ENCODE measurements around the gene C2CD2L. TPM values are rescaled to one million over a fixed set of nuclear protein-coding genes. Genes with fewer than 3 reads are reported as not detected.
A peak's percentile ranks its signal among the peaks of the same experiment; 100 is the strongest.

The C2CD2L gene
- polyA plus RNA-seq, 2 of the 4 experiments (the other 2 are of a cell fraction) = 2.4 to 4.8 TPM

DNA sequence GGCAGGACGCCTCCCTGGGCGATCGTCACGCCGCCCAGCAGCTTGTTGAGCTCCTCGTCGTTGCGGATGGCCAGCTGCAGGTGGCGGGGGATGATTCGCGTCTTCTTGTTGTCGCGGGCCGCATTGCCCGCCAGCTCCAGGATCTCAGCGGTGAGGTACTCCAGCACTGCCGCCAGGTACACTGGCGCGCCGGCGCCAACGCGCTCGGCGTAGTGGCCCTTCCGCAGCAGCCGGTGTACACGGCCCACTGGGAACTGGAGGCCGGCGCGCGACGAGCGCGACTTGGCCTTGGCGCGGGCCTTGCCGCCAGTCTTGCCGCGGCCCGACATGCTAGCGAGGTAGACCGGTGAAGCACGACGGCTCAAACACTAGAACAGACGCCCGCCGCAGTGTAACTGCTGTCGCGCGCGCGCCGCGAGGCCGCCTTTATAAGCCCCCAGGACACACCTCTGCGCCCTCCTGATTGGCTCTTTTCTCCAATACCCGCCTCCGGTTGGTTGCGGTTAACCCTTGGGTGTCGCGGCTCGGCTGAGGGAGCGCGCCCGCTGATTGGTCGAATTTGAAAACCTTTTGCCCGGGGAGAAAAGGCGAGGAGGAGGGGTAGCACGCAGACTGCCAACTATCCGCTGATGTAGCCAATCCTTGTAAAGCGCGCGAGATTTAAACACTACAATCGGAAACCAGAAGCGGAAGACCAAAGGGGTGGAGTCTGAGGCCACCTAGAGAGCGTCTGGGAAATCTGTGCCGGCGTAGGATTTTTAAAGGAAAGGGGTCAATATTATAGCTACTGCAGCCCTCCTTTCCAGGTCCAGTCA is 11.9 kb upstream of the C2CD2L start (continued):
- TF ChIP-seq HOXA7 (CRISPR knock-in tag; IDR thresholded peaks at IDR 0.05) (no peak), HES2 (IDR thresholded peaks at IDR 0.05) (no peak), MAFK (IDR thresholded peaks at IDR 0.05; ENCODE audit: partially characterized antibody) (peak; percentile 60), TP53 (CRISPR knock-in tag; IDR thresholded peaks at IDR 0.05) (0 out of 2 replicates have a peak, but pooled peaks have one; percentile 52), ATOH8 (CRISPR knock-in tag; IDR thresholded peaks at IDR 0.05; ENCODE audit: low read depth) (no peak), SMC3 (IDR thresholded peaks at IDR 0.05) (no peak), FOSL2 (IDR thresholded peaks at IDR 0.05) (no peak), FOSL2 (CRISPR knock-in tag; IDR thresholded peaks at IDR 0.05) (no peak), RNF2 (IDR thresholded peaks at IDR 0.05; ENCODE audit: borderline replicate concordance, low read depth) (no peak), POLR2AphosphoS2 (conservative IDR thresholded peaks at IDR 0.05; ENCODE audit: low read length) (no peak), PBX3 (IDR thresholded peaks at IDR 0.05) (peak; percentile 84), JUN (IDR thresholded peaks at IDR 0.05) (peak; percentile 92 to 98; a peak in 4 of 5 replicates), ZC3H11A (IDR thresholded peaks at IDR 0.05) (no peak), BHLHE40 (IDR thresholded peaks at IDR 0.05; ENCODE audit: low read depth, low read length) (no peak), NR3C1 (IDR thresholded peaks at IDR 0.05) (no peak), GATA3 (IDR thresholded peaks at IDR 0.05; ENCODE audit: borderline replicate concordance) (peak; percentile 27; the same call in 1 of the 2 replicates), FOXS1 (CRISPR knock-in tag; IDR thresholded peaks at IDR 0.05) (no peak), ESRRA (IDR thresholded peaks at IDR 0.05; ENCODE audit: borderline replicate concordance, low read length) (no peak), CHD4 (IDR thresholded peaks at IDR 0.05; ENCODE audit: borderline replicate concordance) (no peak), HEYL (CRISPR knock-in tag; IDR thresholded peaks at IDR 0.05) (no peak), HDAC2 (IDR thresholded peaks at IDR 0.05) (no peak), KDM1A (IDR thresholded peaks at IDR 0.05; ENCODE audit: low read depth) (no peak), CHD2 (IDR thresholded peaks at IDR 0.05; ENCODE audit: low read length, partially characterized antibody) (no peak), POLR2A (IDR thresholded peaks at IDR 0.05; ENCODE audit: low read length) (peak; percentile 99), MYC (IDR thresholded peaks at IDR 0.05; ENCODE audit: borderline replicate concordance, low read length) (0 out of 2 replicates have a peak, but pooled peaks have one; percentile 72)
- TF ChIP-seq, protein P1, sequence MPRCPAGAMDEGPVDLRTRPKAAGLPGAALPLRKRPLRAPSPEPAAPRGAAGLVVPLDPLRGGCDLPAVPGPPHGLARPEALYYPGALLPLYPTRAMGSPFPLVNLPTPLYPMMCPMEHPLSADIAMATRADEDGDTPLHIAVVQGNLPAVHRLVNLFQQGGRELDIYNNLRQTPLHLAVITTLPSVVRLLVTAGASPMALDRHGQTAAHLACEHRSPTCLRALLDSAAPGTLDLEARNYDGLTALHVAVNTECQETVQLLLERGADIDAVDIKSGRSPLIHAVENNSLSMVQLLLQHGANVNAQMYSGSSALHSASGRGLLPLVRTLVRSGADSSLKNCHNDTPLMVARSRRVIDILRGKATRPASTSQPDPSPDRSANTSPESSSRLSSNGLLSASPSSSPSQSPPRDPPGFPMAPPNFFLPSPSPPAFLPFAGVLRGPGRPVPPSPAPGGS (IDR thresholded peaks at IDR 0.05) = peak; percentile 97
- TF ChIP-seq, protein P2, sequence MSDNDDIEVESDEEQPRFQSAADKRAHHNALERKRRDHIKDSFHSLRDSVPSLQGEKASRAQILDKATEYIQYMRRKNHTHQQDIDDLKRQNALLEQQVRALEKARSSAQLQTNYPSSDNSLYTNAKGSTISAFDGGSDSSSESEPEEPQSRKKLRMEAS (IDR thresholded peaks at IDR 0.05) = peak; percentile 87

- WGBS (ENCODE audit: missing lambda C conversion rate) = 72% methylated on average over 6 of the region's 6 CpGs
- no peak for FAIRE-seq
- ATAC-seq = no peak
- CTCF ChIA-PET = interaction anchor here (0.6 to 1.4 kb wide), 11 partner anchors 9 to 97 kb away, joined by 3 to 9 read pairs (median 3); partner anchors contain the start of gene VPS11
- H3K9me3 ChIP-seq = no peaks in the 10 kb centered on the region
- TF ChIP-seq CBX8 (IDR thresholded peaks at IDR 0.05) (no peak), KDM5A (IDR thresholded peaks at IDR 0.05) (no peak), ELK1 (IDR thresholded peaks at IDR 0.05; ENCODE audit: low read depth, low read length) (no peak), RCOR1 (IDR thresholded peaks at IDR 0.05; ENCODE audit: low read depth, low read length) (no peak), FOSL2 (IDR thresholded peaks at IDR 0.05) (no peak), FOSL2 (CRISPR knock-in tag; IDR thresholded peaks at IDR 0.05) (no peak), EP300 (IDR thresholded peaks at IDR 0.05) (no peak), ATOH8 (CRISPR knock-in tag; IDR thresholded peaks at IDR 0.05; ENCODE audit: low read depth) (no peak), JUNB (IDR thresholded peaks at IDR 0.05) (no peak), CBX2 (IDR thresholded peaks at IDR 0.05; ENCODE audit: borderline replicate concordance, low read depth) (no peak), RFX5 (IDR thresholded peaks at IDR 0.05) (no peak), EHMT2 (IDR thresholded peaks at IDR 0.05; ENCODE audit: low read depth) (no peak), ESRRA (IDR thresholded peaks at IDR 0.05; ENCODE audit: borderline replicate concordance, low read length) (no peak), GATA3 (IDR thresholded peaks at IDR 0.05; ENCODE audit: borderline replicate concordance) (no peak)
- peaks cover 26% of the 10 kb centered on the region for H3K4me1 ChIP-seq
- DNase-seq (ENCODE audit: low read depth in 1 of 2, low spot score in 1 of 2) = no peak
- H3K4me3 ChIP-seq = no peak overlapping the region
- POLR2A ChIA-PET = interaction anchor here (0.7 kb wide), 1 partner anchor 70 kb away, joined by 3 read pairs; no protein-coding TSS in a partner anchor
- no peak overlapping the region for H3K27ac ChIP-seq
- H3K4me2 ChIP-seq = peak overlapping the region; percentile 99
These were observed 7.4 kb upstream of the C2CD2L start for GRCh38 chr11:119099711-119100110.

All from A549 (cell line).